ENCODE data around the gene TMOD2.
A peak's percentile ranks its signal among the peaks of the same experiment; 100 is the strongest.

TMOD2 gene

DNA sequence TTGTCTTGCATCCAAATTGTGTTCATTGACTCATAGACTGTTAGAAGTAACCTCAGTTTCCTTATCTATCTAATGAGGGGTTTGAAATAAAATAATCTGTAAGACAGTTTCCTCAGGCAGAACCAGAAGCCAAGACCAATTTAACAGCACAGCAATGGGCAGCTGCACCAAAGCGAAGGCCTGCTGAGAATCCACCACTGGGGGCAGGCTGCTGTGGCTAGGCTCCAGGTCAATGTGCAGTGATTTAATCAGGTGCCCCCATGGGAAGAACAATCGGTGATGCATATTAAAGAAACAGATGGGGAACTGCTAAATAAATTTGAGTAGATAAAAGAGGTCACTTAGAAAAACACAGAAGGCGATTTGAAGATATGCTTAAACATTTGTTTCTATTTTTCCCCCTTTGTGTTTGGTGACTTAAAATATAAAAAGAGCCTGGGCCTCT, 50.0 kb downstream of the TMOD2 start:
- Histone ChIP-seq H3K4me1 (peaks cover 7% of the 10 kb centered on the region), H3K4me2 (ENCODE audit: low read length) (no peak overlapping the region), H3K9ac (no peak overlapping the region), H3K9me3 (ENCODE audit: control insufficient read depth, low read length) (no peaks in the 10 kb centered on the region), H3K27me3 (ENCODE audit: control insufficient read depth, insufficient read depth, low read length) (no peaks in the 10 kb centered on the region), H3K36me3 (ENCODE audit: control insufficient read depth, insufficient read depth, low read length) (no peaks in the 10 kb centered on the region), H2AFZ (no peak overlapping the region), H3K27ac (no peak overlapping the region), H3K79me2 (no peaks in the 10 kb centered on the region), H3K4me3 (ENCODE audit: low read depth, low read length) (no peak overlapping the region)
- TF ChIP-seq CTCF (IDR thresholded peaks at IDR 0.05): peak; percentile 49

GRCh38 chr15:51802593-51802992, 51.2 kb downstream of the TMOD2 start:
- no peak overlapping the region for H3K9ac ChIP-seq
- H3K4me3 ChIP-seq (ENCODE audit: low read depth, low read length): no peak overlapping the region
- H3K36me3 ChIP-seq (ENCODE audit: control insufficient read depth, insufficient read depth, low read length): no peaks in the 10 kb centered on the region
- H3K9me3 ChIP-seq (ENCODE audit: control insufficient read depth, low read length): no peaks in the 10 kb centered on the region
- H3K4me1 ChIP-seq: peaks cover 2% of the 10 kb centered on the region
- H3K79me2 ChIP-seq: no peaks in the 10 kb centered on the region
- H2AFZ ChIP-seq: no peak overlapping the region
- H3K4me2 ChIP-seq (ENCODE audit: low read length): no peak overlapping the region
- no peak for TF ChIP-seq CTCF (IDR thresholded peaks at IDR 0.05)
- H3K27ac ChIP-seq: no peak overlapping the region
- H3K27me3 ChIP-seq (ENCODE audit: control insufficient read depth, insufficient read depth, low read length): no peaks in the 10 kb centered on the region

DNA sequence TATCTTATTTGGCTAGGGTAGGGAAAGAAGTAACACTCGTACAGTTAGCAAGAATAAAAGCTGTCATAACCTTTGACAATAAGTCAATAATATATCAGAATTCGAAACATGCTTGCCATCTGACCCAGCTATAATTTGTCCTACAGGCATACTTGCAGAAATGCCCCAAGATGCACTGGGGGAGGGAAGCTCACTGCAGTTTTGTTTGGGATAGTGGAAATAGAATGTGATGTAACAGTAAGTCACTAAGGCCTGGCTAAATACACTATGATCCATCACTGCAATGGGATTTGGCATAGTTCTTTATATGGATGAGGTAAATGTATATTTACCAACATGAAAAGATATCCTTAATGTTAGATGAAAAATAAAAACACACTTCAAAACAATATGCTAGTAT, 52.6 kb downstream of the TMOD2 start:
- TF ChIP-seq CTCF (IDR thresholded peaks at IDR 0.05): no peak
- Histone ChIP-seq H3K9me3 (ENCODE audit: control insufficient read depth, low read length) (no peaks in the 10 kb centered on the region), H3K27ac (no peak overlapping the region), H3K9ac (no peak overlapping the region), H3K4me3 (ENCODE audit: low read depth, low read length) (no peak overlapping the region), H2AFZ (no peak overlapping the region), H3K4me2 (ENCODE audit: low read length) (no peak overlapping the region), H3K79me2 (no peaks in the 10 kb centered on the region), H3K4me1 (no peaks in the 10 kb centered on the region), H3K36me3 (ENCODE audit: control insufficient read depth, insufficient read depth, low read length) (no peaks in the 10 kb centered on the region), H3K27me3 (ENCODE audit: control insufficient read depth, insufficient read depth, low read length) (no peaks in the 10 kb centered on the region)

DNA sequence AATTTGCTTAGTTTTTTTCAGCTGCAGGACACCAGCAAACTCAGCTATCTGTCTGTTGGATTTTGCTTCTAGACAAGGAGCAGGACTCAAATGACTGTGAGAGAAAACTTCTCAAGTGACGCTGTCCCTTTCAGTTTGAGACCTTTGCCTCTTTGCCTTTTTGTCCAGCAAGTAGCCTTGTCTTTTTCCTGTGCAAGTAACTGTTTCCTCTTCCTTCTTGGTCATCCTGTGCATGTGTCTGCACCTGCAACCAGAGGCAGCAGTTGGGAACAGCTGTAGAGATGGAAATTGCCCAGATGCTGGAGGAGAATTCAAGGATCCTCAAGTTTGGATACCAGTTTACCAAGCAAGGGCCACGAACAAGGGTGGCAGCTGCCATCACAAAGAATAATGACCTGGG, 54.7 kb downstream of the TMOD2 start:
- H3K79me2 ChIP-seq: no peaks in the 10 kb centered on the region
- H3K4me3 ChIP-seq (ENCODE audit: low read depth, low read length): no peak overlapping the region
- TF ChIP-seq CTCF (IDR thresholded peaks at IDR 0.05): no peak
- no peaks in the 10 kb centered on the region for H3K36me3 ChIP-seq (ENCODE audit: control insufficient read depth, insufficient read depth, low read length)
- H2AFZ ChIP-seq: no peak overlapping the region
- H3K27ac ChIP-seq: no peak overlapping the region
- no peak overlapping the region for H3K4me2 ChIP-seq (ENCODE audit: low read length)
- no peaks in the 10 kb centered on the region for H3K9me3 ChIP-seq (ENCODE audit: control insufficient read depth, low read length)
- no peaks in the 10 kb centered on the region for H3K4me1 ChIP-seq
- H3K9ac ChIP-seq: no peak overlapping the region
- H3K27me3 ChIP-seq (ENCODE audit: control insufficient read depth, insufficient read depth, low read length): no peaks in the 10 kb centered on the region

GRCh38 chr15:51809457-51809856, 58.1 kb downstream of the TMOD2 start:
- Histone ChIP-seq H3K27ac (no peak overlapping the region), H3K9ac (no peak overlapping the region), H3K9me3 (ENCODE audit: control insufficient read depth, low read length) (no peaks in the 10 kb centered on the region), H3K4me3 (ENCODE audit: low read depth, low read length) (no peak overlapping the region), H3K79me2 (no peaks in the 10 kb centered on the region), H2AFZ (no peak overlapping the region), H3K4me1 (peaks cover 2% of the 10 kb centered on the region), H3K4me2 (ENCODE audit: low read length) (no peak overlapping the region), H3K27me3 (ENCODE audit: control insufficient read depth, insufficient read depth, low read length) (no peaks in the 10 kb centered on the region), H3K36me3 (ENCODE audit: control insufficient read depth, insufficient read depth, low read length) (no peaks in the 10 kb centered on the region)
- TF ChIP-seq CTCF (IDR thresholded peaks at IDR 0.05): no peak
